Ishikawa (cell line): ENCODE data around the gene ITGA8.

Source experiments
- CEBPB ChIP-seq: IDR thresholded peaks from 2 replicates; pipeline ENCODE4 v1.6.1; 2012
- CREB1 ChIP-seq: IDR thresholded peaks from 2 replicates; pipeline ENCODE4 v1.6.1; 2012; ENCODE audit warnings: low read depth
- TF ChIP-seq, protein P1 (sequence below): IDR thresholded peaks from 2 replicates; pipeline ENCODE4 v1.6.1; 2012; ENCODE audit warnings: low read depth, mild to moderate bottlenecking
- TF ChIP-seq, protein P2 (sequence below): IDR thresholded peaks from 2 replicates; pipeline ENCODE4 v1.6.1; 2012

DNA sequence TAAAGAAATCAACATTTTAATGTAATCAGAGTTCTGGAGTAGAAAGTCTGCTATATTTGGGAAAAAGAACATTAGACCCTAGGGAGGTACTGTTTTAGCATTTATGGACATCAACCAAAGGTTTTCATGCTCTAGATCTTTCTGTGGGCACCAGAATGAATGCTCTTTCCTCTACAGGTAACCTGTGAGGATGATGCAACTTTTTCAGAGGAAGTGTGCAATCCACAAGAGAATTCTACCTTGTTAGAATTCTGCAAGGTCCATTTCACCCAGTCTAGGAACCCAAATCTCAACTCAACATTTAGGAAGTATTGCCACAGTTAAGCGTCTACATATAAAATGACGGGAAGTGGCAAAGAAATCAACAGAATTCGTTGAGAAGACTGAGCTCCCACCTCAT is 208.8 kb downstream of the ITGA8 start:
- TF ChIP-seq, protein P1, sequence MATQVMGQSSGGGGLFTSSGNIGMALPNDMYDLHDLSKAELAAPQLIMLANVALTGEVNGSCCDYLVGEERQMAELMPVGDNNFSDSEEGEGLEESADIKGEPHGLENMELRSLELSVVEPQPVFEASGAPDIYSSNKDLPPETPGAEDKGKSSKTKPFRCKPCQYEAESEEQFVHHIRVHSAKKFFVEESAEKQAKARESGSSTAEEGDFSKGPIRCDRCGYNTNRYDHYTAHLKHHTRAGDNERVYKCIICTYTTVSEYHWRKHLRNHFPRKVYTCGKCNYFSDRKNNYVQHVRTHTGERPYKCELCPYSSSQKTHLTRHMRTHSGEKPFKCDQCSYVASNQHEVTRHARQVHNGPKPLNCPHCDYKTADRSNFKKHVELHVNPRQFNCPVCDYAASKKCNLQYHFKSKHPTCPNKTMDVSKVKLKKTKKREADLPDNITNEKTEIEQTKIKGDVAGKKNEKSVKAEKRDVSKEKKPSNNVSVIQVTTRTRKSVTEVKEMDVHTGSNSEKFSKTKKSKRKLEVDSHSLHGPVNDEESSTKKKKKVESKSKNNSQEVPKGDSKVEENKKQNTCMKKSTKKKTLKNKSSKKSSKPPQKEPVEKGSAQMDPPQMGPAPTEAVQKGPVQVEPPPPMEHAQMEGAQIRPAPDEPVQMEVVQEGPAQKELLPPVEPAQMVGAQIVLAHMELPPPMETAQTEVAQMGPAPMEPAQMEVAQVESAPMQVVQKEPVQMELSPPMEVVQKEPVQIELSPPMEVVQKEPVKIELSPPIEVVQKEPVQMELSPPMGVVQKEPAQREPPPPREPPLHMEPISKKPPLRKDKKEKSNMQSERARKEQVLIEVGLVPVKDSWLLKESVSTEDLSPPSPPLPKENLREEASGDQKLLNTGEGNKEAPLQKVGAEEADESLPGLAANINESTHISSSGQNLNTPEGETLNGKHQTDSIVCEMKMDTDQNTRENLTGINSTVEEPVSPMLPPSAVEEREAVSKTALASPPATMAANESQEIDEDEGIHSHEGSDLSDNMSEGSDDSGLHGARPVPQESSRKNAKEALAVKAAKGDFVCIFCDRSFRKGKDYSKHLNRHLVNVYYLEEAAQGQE, result no peak
- no peak for TF ChIP-seq CREB1
- TF ChIP-seq, protein P2, sequence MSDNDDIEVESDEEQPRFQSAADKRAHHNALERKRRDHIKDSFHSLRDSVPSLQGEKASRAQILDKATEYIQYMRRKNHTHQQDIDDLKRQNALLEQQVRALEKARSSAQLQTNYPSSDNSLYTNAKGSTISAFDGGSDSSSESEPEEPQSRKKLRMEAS, result no peak
- TF ChIP-seq CEBPB, result no peak
